ENCODE results near the gene LRP1B.
"Not testable (repeated sequence)": the region's sequence is repeated elsewhere in the genome, so short reads cannot be mapped to it uniquely, and the experiment has no call there.

The LRP1B gene

GRCh38 chr2:140565756-140566155, 1565.1 kb downstream of the LRP1B start:
- H3K4me3 ChIP-seq (ENCODE audit: low read depth, low read length) = no peak overlapping the region
- TF ChIP-seq CTCF (IDR thresholded peaks at IDR 0.05; ENCODE audit: insufficient read depth, low read depth, low read length, missing control alignments) = no peak
- no peak for DNase-seq (ENCODE audit: low read depth)

- TF ChIP-seq CTCF (IDR thresholded peaks at IDR 0.05; ENCODE audit: insufficient read depth, low read depth, low read length, missing control alignments) = no peak
- no peak for DNase-seq (ENCODE audit: low read depth)
These were observed 1575.1 kb downstream of the LRP1B start for GRCh38 chr2:140555701-140556100.

GRCh38 chr2:140552634-140553033, 1578.2 kb downstream of the LRP1B start:
- DNase-seq (ENCODE audit: low read depth) = no peak
- TF ChIP-seq CTCF (IDR thresholded peaks at IDR 0.05; ENCODE audit: insufficient read depth, low read depth, low read length, missing control alignments) = no peak
- H3K4me3 ChIP-seq (ENCODE audit: low read depth, low read length) = no peak overlapping the region

More at GRCh38 chr2:140555701-140556100, 1575.1 kb downstream of the LRP1B start:
- H3K4me3 ChIP-seq (ENCODE audit: low read depth, low read length) = no peak overlapping the region

GRCh38 chr2:140551287-140551686, 1579.5 kb downstream of the LRP1B start:
- DNase-seq (ENCODE audit: low read depth) = no peak
- no peak overlapping the region for H3K4me3 ChIP-seq (ENCODE audit: low read depth, low read length)
- no peak for TF ChIP-seq CTCF (IDR thresholded peaks at IDR 0.05; ENCODE audit: insufficient read depth, low read depth, low read length, missing control alignments)

GRCh38 chr2:140550821-140551220, 1580.0 kb downstream of the LRP1B start:
- TF ChIP-seq CTCF (IDR thresholded peaks at IDR 0.05; ENCODE audit: insufficient read depth, low read depth, low read length, missing control alignments) = no peak
- no peak overlapping the region for H3K4me3 ChIP-seq (ENCODE audit: low read depth, low read length)
- no peak for DNase-seq (ENCODE audit: low read depth)

GRCh38 chr2:140544769-140545168, 1586.0 kb downstream of the LRP1B start:
- not testable (repeated sequence) for DNase-seq (ENCODE audit: low read depth); H3K4me3 ChIP-seq (ENCODE audit: low read depth, low read length)

- DNase-seq (ENCODE audit: low read depth) = no peak
- no peak overlapping the region for H3K4me3 ChIP-seq (ENCODE audit: low read depth, low read length)
These were observed 1588.2 kb downstream of the LRP1B start for GRCh38 chr2:140542627-140543026.

More at GRCh38 chr2:140542627-140543026, 1588.2 kb downstream of the LRP1B start:
- TF ChIP-seq CTCF (IDR thresholded peaks at IDR 0.05; ENCODE audit: insufficient read depth, low read depth, low read length, missing control alignments) = no peak
